GM23248 (cell line): Measurements from ENCODE around the gene PRPF40B. TPM values are rescaled to one million over a fixed set of nuclear protein-coding genes. Genes with fewer than 3 reads are reported as not detected.

ENCODE experiments used
- DNase-seq: peaks from one replicate; pipeline ENCODE4 v3.0.0-alpha.2; 2015
- H2AFZ ChIP-seq: fragments of 200-600 bp; sonication (generic); 2 replicates; pipeline ENCODE4 v1.6.1; 2016; ENCODE audit warnings: antibody characterized with exemption
- H3F3A ChIP-seq: fragments of 200-600 bp; sonication (generic); 2 replicates; pipeline ENCODE4 v1.6.1; 2016; ENCODE audit warnings: mild to moderate bottlenecking, antibody characterized with exemption, mixed run types; ENCODE audit not compliant: insufficient read depth
- H3K27ac ChIP-seq: fragments of 200-600 bp; sonication (generic); 2 replicates; pipeline ENCODE4 v1.5.1; 2016; ENCODE audit warnings: mild to moderate bottlenecking
- H3K27me3 ChIP-seq: fragments of 200-600 bp; sonication (generic); replicated peaks from 2 replicates; pipeline ENCODE4 v1.6.1; 2016; ENCODE audit warnings: mild to moderate bottlenecking; ENCODE audit not compliant: insufficient read depth
- H3K36me3 ChIP-seq: fragments of 200-600 bp; sonication (generic); 2 replicates; pipeline ENCODE4 v1.6.1; 2016; ENCODE audit warnings: low read depth, mild to moderate bottlenecking
- H3K4me1 ChIP-seq: fragments of 200-600 bp; sonication (generic); 2 replicates; pipeline ENCODE4 v1.6.1; 2016; ENCODE audit warnings: mild to moderate bottlenecking; ENCODE audit not compliant: insufficient read depth
- H3K4me2 ChIP-seq: fragments of 200-600 bp; sonication (generic); one replicate; pipeline ENCODE4 v1.6.1; 2016; ENCODE audit warnings: mild to moderate bottlenecking; ENCODE audit not compliant: unreplicated experiment
- H3K4me3 ChIP-seq: fragments of 200-600 bp; sonication (generic); 2 replicates; pipeline ENCODE4 v1.5.1; 2016; ENCODE audit warnings: mild to moderate bottlenecking
- H3K79me2 ChIP-seq: fragments of 200-600 bp; sonication (generic); 2 replicates; pipeline ENCODE4 v1.6.1; 2016; ENCODE audit warnings: mild to moderate bottlenecking; ENCODE audit not compliant: insufficient read depth
- H3K9ac ChIP-seq: fragments of 200-600 bp; sonication (generic); 2 replicates; pipeline ENCODE4 v1.6.1; 2016; ENCODE audit warnings: mild to moderate bottlenecking
- H3K9me2 ChIP-seq: fragments of 200-600 bp; sonication (generic); 2 replicates; pipeline ENCODE4 v1.6.1; 2016; ENCODE audit warnings: mixed run types, mild to moderate bottlenecking, moderate library complexity; ENCODE audit not compliant: insufficient read depth
- H3K9me3 ChIP-seq: fragments of 200-600 bp; sonication (generic); one replicate; pipeline ENCODE4 v1.6.1; 2017; ENCODE audit warnings: low read depth
- H4K20me1 ChIP-seq: fragments of 200-600 bp; sonication (generic); 2 replicates; pipeline ENCODE4 v1.6.0; 2016; ENCODE audit not compliant: insufficient read depth
- EZH2 ChIP-seq: fragments of 200-600 bp; sonication (generic); IDR thresholded peaks from 2 replicates; pipeline ENCODE4 v1.6.1; 2018; ENCODE audit warnings: antibody characterized with exemption, mild to moderate bottlenecking; ENCODE audit not compliant: insufficient read depth, poor library complexity, severe bottlenecking
- EZH2phosphoT487 ChIP-seq: fragments of 200-600 bp; sonication (generic); IDR thresholded peaks from 2 replicates; pipeline ENCODE4 v1.6.1; 2018; ENCODE audit warnings: antibody characterized with exemption, moderate library complexity, mild to moderate bottlenecking, low read depth; ENCODE audit not compliant: insufficient read depth
- WGBS, 2 experiments: methylation state at CpG; one replicate each; pipeline ENCODE4 v1.1.6; 2015 to 2017; ENCODE audit warnings: low lambda C conversion rate in 2 of 2, low coverage in 1 of 2; ENCODE audit errors: missing lambda C conversion rate in 2 of 2; 5-methylcytosine and 5-hydroxymethylcytosine counted together
- in situ Hi-C: fragments of 300-500 bp; cut with MboI; formaldehyde crosslinking; loops from 2 replicates; pipeline ENCODE4 v1.15.0; 2020
- polyA plus RNA-seq: library from polyadenylated mRNA; unstranded; fragments of >200 nt; fragmentation: Nextera tagmentation; extraction: Ambion mirVana; gene quantifications from 2 replicates; pipeline ENCODE4 v1.2.1, GENCODE V29; 2016
- total RNA-seq: library from RNA; depleted of rRNA; stranded (reverse); fragments of >200 nt; shearing (Covaris generic); gene quantifications from 2 replicates; pipeline ENCODE4 v1.2.3, GENCODE V29; 2014

PRPF40B gene
- total and polyA plus RNA-seq, 2 experiments from 2014 or later = 9.9 to 11.6 TPM

- 0 out of 2 replicates have a peak overlapping the region, but pooled peaks have one; percentile 9 for H3K27ac ChIP-seq
- TF ChIP-seq EZH2 = no peak
- no peak for TF ChIP-seq EZH2phosphoT487
- in situ Hi-C loops = no loop called here
- H3K36me3 ChIP-seq = no peaks in the 10 kb centered on the region
- no peaks in the 10 kb centered on the region for H4K20me1 ChIP-seq
- H3K9me3 ChIP-seq = no peaks in the 10 kb centered on the region
- peaks cover 33% of the 10 kb centered on the region for H3F3A ChIP-seq
- no peaks in the 10 kb centered on the region for H3K79me2 ChIP-seq
- no peaks in the 10 kb centered on the region for H3K9me2 ChIP-seq
- H3K9ac ChIP-seq = no peak overlapping the region
- no peak overlapping the region for H3K4me2 ChIP-seq
- 72% methylated on average over 3 of the region's 3 CpGs for WGBS, 2 experiments
- DNase-seq = peak; percentile 76
- H3K4me3 ChIP-seq = no peak overlapping the region
- H3K4me1 ChIP-seq = peaks cover 13% of the 10 kb centered on the region
- no peak overlapping the region for H2AFZ ChIP-seq
- H3K27me3 ChIP-seq = no peaks in the 10 kb centered on the region
These were observed 4.5 kb downstream of the PRPF40B start for GRCh38 chr12:49627752-49628360.

- peaks cover 16% of the 10 kb centered on the region for H3F3A ChIP-seq
- no peaks in the 10 kb centered on the region for H3K36me3 ChIP-seq
- H3K4me1 ChIP-seq = peaks cover 13% of the 10 kb centered on the region
- no peak overlapping the region for H3K4me2 ChIP-seq
- H3K4me3 ChIP-seq = no peak overlapping the region
- in situ Hi-C loops = no loop called here
- no peak overlapping the region for H3K9ac ChIP-seq
- H4K20me1 ChIP-seq = no peaks in the 10 kb centered on the region
- no peaks in the 10 kb centered on the region for H3K27me3 ChIP-seq
- H3K9me2 ChIP-seq = no peaks in the 10 kb centered on the region
- H3K79me2 ChIP-seq = no peaks in the 10 kb centered on the region
- H2AFZ ChIP-seq = no peak overlapping the region
- H3K27ac ChIP-seq = no peak overlapping the region
- no peak for DNase-seq
- 97 to 99% methylated on average over 6 of the region's 6 CpGs for WGBS, 2 experiments
- no peaks in the 10 kb centered on the region for H3K9me3 ChIP-seq
- no peak for TF ChIP-seq EZH2phosphoT487
- no peak for TF ChIP-seq EZH2
These were observed 8.1 kb downstream of the PRPF40B start for GRCh38 chr12:49631336-49631907.

GRCh38 chr12:49632401-49632800 is 9.0 kb downstream of the PRPF40B start:
- TF ChIP-seq EZH2phosphoT487 = no peak
- no peak for TF ChIP-seq EZH2
- peaks cover 20% of the 10 kb centered on the region; the same call in 1 of the 2 replicates for H3F3A ChIP-seq
- no peak overlapping the region for H2AFZ ChIP-seq
- no peaks in the 10 kb centered on the region for H3K27me3 ChIP-seq
- no peak overlapping the region for H3K4me3 ChIP-seq
- no peaks in the 10 kb centered on the region for H3K9me3 ChIP-seq
- H3K4me1 ChIP-seq = peaks cover 8% of the 10 kb centered on the region
- no peak overlapping the region for H3K27ac ChIP-seq
- H3K9ac ChIP-seq = no peak overlapping the region
- in situ Hi-C loops = no loop called here
- H3K9me2 ChIP-seq = no peaks in the 10 kb centered on the region
- 93 to 95% methylated on average over 8 to 9 of the region's 9 CpGs for WGBS, 2 experiments
- DNase-seq = no peak
- H4K20me1 ChIP-seq = no peaks in the 10 kb centered on the region
- no peaks in the 10 kb centered on the region for H3K79me2 ChIP-seq
- H3K36me3 ChIP-seq = no peaks in the 10 kb centered on the region
- no peak overlapping the region for H3K4me2 ChIP-seq

GRCh38 chr12:49632986-49633702 is 9.8 kb downstream of the PRPF40B start:
- no peak overlapping the region for H3K4me3 ChIP-seq
- no peak overlapping the region for H3K27ac ChIP-seq
- DNase-seq = no peak
- no peak overlapping the region for H3K9ac ChIP-seq
- no peaks in the 10 kb centered on the region for H3K9me2 ChIP-seq
- in situ Hi-C loops = no loop called here
- no peak overlapping the region for H3K4me2 ChIP-seq
- 93 to 95% methylated on average over 8 of the region's 8 CpGs for WGBS, 2 experiments
- peaks cover under 1% of the 10 kb centered on the region; the same call in 1 of the 2 replicates for H3K4me1 ChIP-seq
- H2AFZ ChIP-seq = no peak overlapping the region
- no peaks in the 10 kb centered on the region for H3K79me2 ChIP-seq
- TF ChIP-seq EZH2phosphoT487 (no peak), EZH2 (no peak)
- H3K36me3 ChIP-seq = no peaks in the 10 kb centered on the region; the same call in 1 of the 2 replicates
- H3K27me3 ChIP-seq = no peaks in the 10 kb centered on the region
- no peaks in the 10 kb centered on the region for H3K9me3 ChIP-seq
- no peaks in the 10 kb centered on the region for H4K20me1 ChIP-seq
- H3F3A ChIP-seq = peaks cover 13% of the 10 kb centered on the region; the same call in 1 of the 2 replicates
